IMR-90 (cell line): Measurements from ENCODE around the gene REXO5. TPM values are rescaled to one million over a fixed set of nuclear protein-coding genes. Genes with fewer than 3 reads are reported as not detected.

Experiments
- ATAC-seq: fragments of 200-7000 bp; cut with Tn5 transposase; 2 replicates; pipeline ENCODE4 v1.9.1; 2020; ENCODE audit warnings: low read depth, mild to moderate bottlenecking, moderate library complexity
- BruUV-seq: library from RNA; stranded (reverse); fragments of 400-500 nt; replicated peaks from 2 replicates; lab custom pipeline; 2021; lab: Mats Ljungman, UMichigan
- CTCF ChIA-PET: fragments of 300-600 bp; formaldehyde crosslinking; extraction: SDS; loops from one replicate; lab custom pipeline; 2021; ENCODE audit warnings: antibody characterized with exemption; lab: Yijun Ruan, JAX
- POLR2A ChIA-PET: fragments of 300-600 bp; sonication (Branson Sonifier 250); formaldehyde crosslinking; loops from one replicate; lab custom pipeline; 2022; ENCODE audit warnings: antibody characterized with exemption; ENCODE audit not compliant: unreplicated experiment; lab: Charles Lee
- DNase-seq: peaks from one replicate; pipeline ENCODE4 v3.0.0; 2013
- H2AFZ ChIP-seq: replicated peaks from 2 replicates; pipeline ENCODE3; 2013; ENCODE audit warnings: low read length, mild to moderate bottlenecking; ENCODE audit not compliant: poor library complexity
- H2AK5ac ChIP-seq: 2 replicates; pipeline ENCODE4 v1.6.1; 2013; ENCODE audit warnings: low read depth, low read length, inconsistent platforms
- H2AK9ac ChIP-seq: replicated peaks from 2 replicates; pipeline ENCODE3; 2013; ENCODE audit warnings: mild to moderate bottlenecking, low read depth, low read length, moderate library complexity; ENCODE audit not compliant: poor library complexity
- H2BK120ac ChIP-seq: 2 replicates; pipeline ENCODE4 v1.6.1; 2013; ENCODE audit warnings: low read depth, low read length, inconsistent platforms
- H2BK15ac ChIP-seq: 3 replicates; pipeline ENCODE4 v1.6.1; 2013; ENCODE audit warnings: low read depth, low read length, inconsistent platforms
- H2BK20ac ChIP-seq: 2 replicates; pipeline ENCODE4 v1.6.1; 2013; ENCODE audit warnings: low read depth, mild to moderate bottlenecking, inconsistent platforms, low read length, moderate library complexity
- H2BK5ac ChIP-seq: 2 replicates; pipeline ENCODE4 v1.6.1; 2013; ENCODE audit warnings: mild to moderate bottlenecking, low read depth, low read length, inconsistent platforms; ENCODE audit not compliant: poor library complexity, severe bottlenecking
- H3K14ac ChIP-seq: replicated peaks from 2 replicates; pipeline ENCODE4 v1.6.1; 2013; ENCODE audit warnings: low read depth, low read length, inconsistent platforms
- H3K18ac ChIP-seq: 2 replicates; pipeline ENCODE4 v1.6.1; 2013; ENCODE audit warnings: low read depth, low read length, control low read depth
- H3K23ac ChIP-seq: 2 replicates; pipeline ENCODE4 v1.6.1; 2013; ENCODE audit warnings: low read depth, low read length, inconsistent platforms
- H3K27ac ChIP-seq: 2 replicates; pipeline ENCODE4 v1.5.1; 2013; ENCODE audit warnings: mild to moderate bottlenecking, control low read depth, low read length; ENCODE audit not compliant: insufficient read depth
- H3K27me3 ChIP-seq: 2 replicates; pipeline ENCODE4 v1.6.1; 2013; ENCODE audit warnings: low read length; ENCODE audit not compliant: control insufficient read depth, insufficient read depth
- H3K36me3 ChIP-seq: 2 replicates; pipeline ENCODE4 v1.6.1; 2013; ENCODE audit warnings: low read length, mixed read lengths; ENCODE audit not compliant: control insufficient read depth, insufficient read depth
- H3K4ac ChIP-seq: 2 replicates; pipeline ENCODE4 v1.6.1; 2013; ENCODE audit warnings: low read depth, low read length, inconsistent platforms
- H3K4me1 ChIP-seq: 2 replicates; pipeline ENCODE4 v1.6.1; 2013; ENCODE audit warnings: low read length, mixed read lengths; ENCODE audit not compliant: control insufficient read depth, insufficient read depth
- H3K4me2 ChIP-seq: 2 replicates; pipeline ENCODE4 v1.6.1; 2013; ENCODE audit warnings: low read depth, mild to moderate bottlenecking, control low read depth, low read length, moderate library complexity
- H3K4me3 ChIP-seq: 2 replicates; pipeline ENCODE4 v1.5.1; 2013; ENCODE audit warnings: low read depth, mild to moderate bottlenecking, control low read depth, low read length, moderate library complexity; ENCODE audit not compliant: insufficient read depth
- H3K56ac ChIP-seq: 2 replicates; pipeline ENCODE4 v1.6.1; 2013; ENCODE audit warnings: low read length, inconsistent platforms; ENCODE audit not compliant: insufficient read depth; ENCODE audit errors: extremely low read depth
- H3K79me1 ChIP-seq, 2 experiments: 2 replicates each; pipeline ENCODE4 v1.6.1; 2013; ENCODE audit warnings: low read length in 2 of 2, inconsistent platforms in 1 of 2, low read depth in 1 of 2
- H3K9ac ChIP-seq: 2 replicates; pipeline ENCODE4 v1.6.1; 2013; ENCODE audit warnings: low read depth, low read length, control low read depth
- H3K9me1 ChIP-seq: 2 replicates; pipeline ENCODE4 v1.6.1; 2013; ENCODE audit warnings: low read length, inconsistent platforms; ENCODE audit not compliant: insufficient read depth
- H3K9me3 ChIP-seq: 2 replicates; pipeline ENCODE4 v1.6.1; 2013; ENCODE audit warnings: low read length; ENCODE audit not compliant: control insufficient read depth, insufficient read depth
- H4K20me1 ChIP-seq: 2 replicates; pipeline ENCODE4 v1.6.1; 2013; ENCODE audit warnings: low read length, inconsistent platforms; ENCODE audit not compliant: insufficient read depth
- H4K5ac ChIP-seq: 2 replicates; pipeline ENCODE4 v1.6.1; 2013; ENCODE audit warnings: mild to moderate bottlenecking, low read depth, low read length, control low read depth
- H4K8ac ChIP-seq, 2 experiments: 2 replicates each; pipeline ENCODE4 v1.6.1; 2013; ENCODE audit warnings: low read depth in 2 of 2, low read length in 2 of 2, control low read depth in 1 of 2, inconsistent platforms in 1 of 2
- H4K91ac ChIP-seq: 2 replicates; pipeline ENCODE4 v1.6.1; 2013; ENCODE audit warnings: low read depth, low read length, inconsistent platforms; ENCODE audit not compliant: insufficient read depth
- CEBPB ChIP-seq: IDR thresholded peaks from 2 replicates; pipeline ENCODE4 v1.6.1; 2012; ENCODE audit warnings: low read depth, low read length, improper control_type of control experiment
- MAZ ChIP-seq: IDR thresholded peaks from 2 replicates; pipeline ENCODE4 v1.6.1; 2012; ENCODE audit warnings: low read depth, mild to moderate bottlenecking, low read length, improper control_type of control experiment, moderate library complexity, borderline replicate concordance
- SMC3 ChIP-seq: fragments of 150-350 bp; IDR thresholded peaks from 2 replicates; pipeline ENCODE4 v1.6.1; 2016; ENCODE audit warnings: low read depth, mild to moderate bottlenecking, antibody characterized with exemption, low read length, moderate library complexity
- WGBS, 2 experiments: methylation state at CpG; one replicate each; pipeline versions ENCODE4 v1.1.5 to v1.1.7; 2013; ENCODE audit warnings: missing lambda C conversion rate in 2 of 2; ENCODE audit not compliant: insufficient read length in 1 of 2; ENCODE audit errors: extremely low coverage in 2 of 2; 5-methylcytosine and 5-hydroxymethylcytosine counted together
- dilution Hi-C: fragments of 300-500 bp; cut with HindIII; formaldehyde crosslinking; loops from one replicate; pipeline ENCODE4 v1.14.3; 2018; ENCODE audit warnings: low sequenced_read_pairs; ENCODE audit not compliant: unreplicated experiment
- in situ Hi-C: fragments of 300-500 bp; cut with MboI; formaldehyde crosslinking; loops from 3 replicates; pipeline ENCODE4 v1.14.3; 2019; ENCODE audit warnings: low sequenced_read_pairs, inconsistent platforms, mixed read lengths
- intact Hi-C: fragments of 100-400 bp; cut with micrococcal nuclease; formaldehyde crosslinking; loops from 2 replicates; pipeline ENCODE4 v1.10.0; 2022
- polyA plus RNA-seq, 3 experiments: library from polyadenylated mRNA; depleted of rRNA; stranded (reverse); fragments of >200 nt; gene quantifications; 2 replicates each; pipeline ENCODE4 v1.2.3, GENCODE V29; 2012; ENCODE audit warnings: low replicate concordance in 1 of 3
- total RNA-seq: library from RNA; depleted of rRNA; stranded (reverse); fragments of >200 nt; gene quantifications from 2 replicates; pipeline ENCODE4 v1.2.3, GENCODE V29; 2012

REXO5 gene
- total and polyA plus RNA-seq, 2 of the 4 experiments (the other 2 are of a cell fraction) = 3.7 to 7.0 TPM

DNA sequence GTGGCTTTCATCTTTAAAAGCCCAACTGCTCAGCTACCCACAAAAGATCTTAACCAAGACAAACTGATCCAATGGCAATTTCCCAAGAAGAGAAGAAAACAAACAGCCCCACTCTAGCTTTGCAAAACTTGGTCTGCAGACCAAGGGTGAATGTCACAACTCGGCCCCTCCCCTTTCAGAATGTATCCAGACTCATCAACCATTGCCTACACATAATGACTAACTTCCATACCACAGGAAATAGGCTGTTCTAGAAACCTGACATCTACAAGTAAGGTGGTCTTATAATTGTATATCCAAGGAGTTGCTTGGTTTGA is 77.9 kb downstream of the REXO5 start:
- H3K23ac ChIP-seq = no peak overlapping the region
- peaks cover 10 to 79% of the 10 kb centered on the region in 2 experiments; a peak in 3 of 4 replicates for H3K79me1 ChIP-seq
- no peak overlapping the region for H2BK120ac ChIP-seq
- POLR2A ChIA-PET = no interaction called here
- intact Hi-C loops (loop anchor here (2.0 kb wide), 1 partner anchor 17 kb away; no protein-coding TSS in a partner anchor), in situ Hi-C loops (no loop called here), dilution Hi-C loops (no loop called here)
- H3K4ac ChIP-seq = no peak overlapping the region
- H4K5ac ChIP-seq = no peak overlapping the region
- peaks cover 51% of the 10 kb centered on the region; the same call in 1 of the 2 replicates for H4K20me1 ChIP-seq
- peaks cover 17% of the 10 kb centered on the region for H3K4me1 ChIP-seq
- peaks cover 26% of the 10 kb centered on the region for H3K9me1 ChIP-seq
- no peak overlapping the region for H3K56ac ChIP-seq
- no peak overlapping the region for H2AK5ac ChIP-seq
- no peak overlapping the region for H3K18ac ChIP-seq
- no peak overlapping the region for H2BK20ac ChIP-seq
- H4K91ac ChIP-seq = no peak overlapping the region
- no peak overlapping the region for H3K4me3 ChIP-seq
- no peak overlapping the region for H2AFZ ChIP-seq
- CTCF ChIA-PET = interaction anchor here (1.4 kb wide), 1 partner anchor 18 kb away, joined by 4 read pairs; no protein-coding TSS in a partner anchor
- H4K8ac ChIP-seq = peak overlapping the region in 1 of 2 experiments; percentile 3; a peak in 1 of 4 replicates
- no peaks in the 10 kb centered on the region for H3K36me3 ChIP-seq
- no peak overlapping the region; the same call in 1 of the 2 replicates for H3K4me2 ChIP-seq
- no CpG with 5 or more reads among the region's 1 CpG for WGBS, 2 experiments
- peak overlapping the region; percentile 30 for H2BK5ac ChIP-seq
- TF ChIP-seq MAZ (0 out of 2 replicates have a peak, but pooled peaks have one; percentile 13), SMC3 (no peak), CEBPB (peak; percentile 85)
- no peak overlapping the region for H3K27ac ChIP-seq
- H2BK15ac ChIP-seq = 0 out of 3 replicates have a peak overlapping the region, but pooled peaks have one; percentile 6
- ATAC-seq (peak; percentile 79), DNase-seq (peak; percentile 88)
- no peak overlapping the region for H3K9ac ChIP-seq
- no peaks in the 10 kb centered on the region for H3K9me3 ChIP-seq
- H3K14ac ChIP-seq = no peak overlapping the region
- H3K27me3 ChIP-seq = no peaks in the 10 kb centered on the region
- BruUV-seq = no TSS peak
- no peak overlapping the region for H2AK9ac ChIP-seq
